HG03558 (cell line): ENCODE measurements around the gene TXNL1.

ENCODE experiments used
- ATAC-seq: cut with Tn5 transposase; IDR thresholded peaks from one replicate; pipeline ENCODE4 v1.9.1; 2021; ENCODE audit warnings: moderate number of reproducible peaks; ENCODE audit not compliant: unreplicated experiment; ENCODE audit errors: extremely low read depth

TXNL1 gene

GRCh38 chr18:56647071-56647470 is 8.7 kb upstream of the TXNL1 start:
- ATAC-seq = no peak

GRCh38 chr18:56645415-56646016 is 7.1 kb upstream of the TXNL1 start:
- no peak for ATAC-seq

- ATAC-seq = no peak
These were observed 5.0 kb upstream of the TXNL1 start for GRCh38 chr18:56643381-56643780.

GRCh38 chr18:56641714-56642337 is 3.4 kb upstream of the TXNL1 start:
- ATAC-seq = no peak

- ATAC-seq = no peak
These were observed 1.2 kb upstream of the TXNL1 start for GRCh38 chr18:56639571-56639970.

- peak; percentile 5 for ATAC-seq
These were observed 651 bp upstream of the TXNL1 start for GRCh38 chr18:56639104-56639381.

GRCh38 chr18:56637711-56638231 is 621 bp downstream of the TXNL1 start:
- no peak for ATAC-seq

- ATAC-seq = no peak
These were observed 1.2 kb downstream of the TXNL1 start for GRCh38 chr18:56637176-56637575.

GRCh38 chr18:56635007-56635406 is 3.4 kb downstream of the TXNL1 start:
- no peak for ATAC-seq

- ATAC-seq = no peak
These were observed 6.0 kb downstream of the TXNL1 start for GRCh38 chr18:56632070-56633022.

- no peak for ATAC-seq
These were observed 10.4 kb downstream of the TXNL1 start for GRCh38 chr18:56627991-56628390.

GRCh38 chr18:56615738-56616520 is 22.5 kb downstream of the TXNL1 start:
- ATAC-seq = no peak

- ATAC-seq = no peak
These were observed 31.8 kb downstream of the TXNL1 start for GRCh38 chr18:56606618-56607017.

- no peak for ATAC-seq
These were observed 40.0 kb downstream of the TXNL1 start for GRCh38 chr18:56598422-56598821.

GRCh38 chr18:56593906-56594305 is 44.5 kb downstream of the TXNL1 start:
- no peak for ATAC-seq

- no peak for ATAC-seq
These were observed 58.4 kb downstream of the TXNL1 start for GRCh38 chr18:56580026-56580425.

- no peak for ATAC-seq
These were observed 58.9 kb downstream of the TXNL1 start for GRCh38 chr18:56579451-56579850.

- ATAC-seq = no peak
These were observed 61.4 kb downstream of the TXNL1 start for GRCh38 chr18:56576826-56577573.

- ATAC-seq = no peak
These were observed 62.4 kb downstream of the TXNL1 start for GRCh38 chr18:56575819-56576663.
